Duodenal mucosa (tissue), 2 donors: ENCODE results near the gene KCTD3.

Experiments used
- H3K27ac ChIP-seq: one replicate; pipeline ENCODE4 v1.7.0; 2013; ENCODE audit warnings: low read depth, low read length
- H3K27me3 ChIP-seq, 2 donors: one replicate each; pipeline ENCODE4 v1.7.0; 2013; ENCODE audit warnings: low read length in 2 of 2, control low read depth in 1 of 2; ENCODE audit not compliant: insufficient read depth in 2 of 2, control insufficient read depth in 1 of 2
- H3K36me3 ChIP-seq, 2 donors: one replicate each; pipeline ENCODE4 v1.7.0; 2013; ENCODE audit warnings: low read length in 2 of 2, control low read depth in 1 of 2; ENCODE audit not compliant: insufficient read depth in 2 of 2, control insufficient read depth in 1 of 2
- H3K4me1 ChIP-seq, 2 donors: one replicate each; pipeline ENCODE4 v1.7.0; 2013; ENCODE audit warnings: low read length in 2 of 2, control low read depth in 1 of 2; ENCODE audit not compliant: insufficient read depth in 2 of 2, control insufficient read depth in 1 of 2
- H3K4me3 ChIP-seq, 2 donors: one replicate each; pipeline ENCODE4 v1.7.0; 2013; ENCODE audit warnings: low read length in 2 of 2, low read depth in 1 of 2
- H3K9ac ChIP-seq, 2 donors: one replicate each; pipeline ENCODE4 v1.7.0; 2013; ENCODE audit warnings: low read length in 2 of 2, low read depth in 1 of 2
- H3K9me3 ChIP-seq, 2 donors: one replicate each; pipeline ENCODE4 v1.7.0; 2013; ENCODE audit warnings: low read length in 2 of 2, control low read depth in 1 of 2; ENCODE audit not compliant: control insufficient read depth in 1 of 2

KCTD3 gene

GRCh38 chr1:215584389-215584788, 17.3 kb downstream of the KCTD3 start:
- no peaks in the 10 kb centered on the region for H3K27me3 ChIP-seq
- no peak overlapping the region for H3K27ac ChIP-seq
- H3K4me1 ChIP-seq, result no peaks in the 10 kb centered on the region
- no peaks in the 10 kb centered on the region for H3K9me3 ChIP-seq
- H3K9ac ChIP-seq, result no peak overlapping the region
- no peak overlapping the region for H3K4me3 ChIP-seq
- peaks cover 16 to 34% of the 10 kb centered on the region in 2 donors for H3K36me3 ChIP-seq

- Histone ChIP-seq H3K27me3 (no peaks in the 10 kb centered on the region), H3K9me3 (no peaks in the 10 kb centered on the region), H3K36me3 (peaks cover 19 to 27% of the 10 kb centered on the region in 2 donors), H3K9ac (no peak overlapping the region), H3K27ac (no peak overlapping the region), H3K4me1 (peaks cover 0 to 11% of the 10 kb centered on the region in 2 donors), H3K4me3 (no peak overlapping the region)
These were observed 22.7 kb downstream of the KCTD3 start for GRCh38 chr1:215589650-215590435.

GRCh38 chr1:215590779-215591491, 23.8 kb downstream of the KCTD3 start:
- Histone ChIP-seq H3K9ac (no peak overlapping the region), H3K9me3 (no peaks in the 10 kb centered on the region), H3K36me3 (peaks cover 23 to 27% of the 10 kb centered on the region in 2 donors), H3K27me3 (no peaks in the 10 kb centered on the region), H3K4me1 (peaks cover 0 to 11% of the 10 kb centered on the region in 2 donors), H3K27ac (no peak overlapping the region), H3K4me3 (no peak overlapping the region)

GRCh38 chr1:215594640-215595039, 27.5 kb downstream of the KCTD3 start:
- H3K4me1 ChIP-seq, result peaks cover 0 to 14% of the 10 kb centered on the region in 2 donors
- no peak overlapping the region for H3K9ac ChIP-seq
- H3K27ac ChIP-seq, result no peak overlapping the region
- no peaks in the 10 kb centered on the region for H3K9me3 ChIP-seq
- H3K36me3 ChIP-seq, result peaks cover 11 to 14% of the 10 kb centered on the region in 2 donors
- H3K27me3 ChIP-seq, result no peaks in the 10 kb centered on the region
- H3K4me3 ChIP-seq, result no peak overlapping the region

GRCh38 chr1:215595231-215595630, 28.1 kb downstream of the KCTD3 start:
- H3K4me1 ChIP-seq, result peaks cover 0 to 14% of the 10 kb centered on the region in 2 donors
- peaks cover 11% of the 10 kb centered on the region in 2 donors for H3K36me3 ChIP-seq
- H3K9me3 ChIP-seq, result no peaks in the 10 kb centered on the region
- no peak overlapping the region for H3K27ac ChIP-seq
- H3K4me3 ChIP-seq, result no peak overlapping the region
- no peak overlapping the region for H3K9ac ChIP-seq
- no peaks in the 10 kb centered on the region for H3K27me3 ChIP-seq

- Histone ChIP-seq H3K9ac (no peak overlapping the region), H3K4me1 (peaks cover 0 to 4% of the 10 kb centered on the region in 2 donors), H3K36me3 (peaks cover 9 to 22% of the 10 kb centered on the region in 2 donors), H3K9me3 (no peaks in the 10 kb centered on the region), H3K27me3 (no peaks in the 10 kb centered on the region), H3K4me3 (no peak overlapping the region), H3K27ac (no peak overlapping the region)
These were observed 30.9 kb downstream of the KCTD3 start for GRCh38 chr1:215597961-215598360.

- Histone ChIP-seq H3K36me3 (peaks cover 11 to 35% of the 10 kb centered on the region in 2 donors), H3K4me1 (peaks cover 0 to 3% of the 10 kb centered on the region in 2 donors), H3K9ac (no peak overlapping the region), H3K27ac (no peak overlapping the region), H3K9me3 (no peaks in the 10 kb centered on the region), H3K4me3 (no peak overlapping the region), H3K27me3 (no peaks in the 10 kb centered on the region)
These were observed 32.4 kb downstream of the KCTD3 start for GRCh38 chr1:215599418-215600074.

GRCh38 chr1:215600258-215600792, 33.2 kb downstream of the KCTD3 start:
- Histone ChIP-seq H3K4me3 (no peak overlapping the region), H3K27ac (no peak overlapping the region), H3K9ac (no peak overlapping the region), H3K4me1 (peaks cover 0 to 3% of the 10 kb centered on the region in 2 donors), H3K27me3 (no peaks in the 10 kb centered on the region), H3K36me3 (peaks cover 11 to 35% of the 10 kb centered on the region in 2 donors), H3K9me3 (no peaks in the 10 kb centered on the region)

GRCh38 chr1:215600867-215601266, 33.8 kb downstream of the KCTD3 start:
- Histone ChIP-seq H3K9me3 (no peaks in the 10 kb centered on the region), H3K9ac (no peak overlapping the region), H3K4me3 (no peak overlapping the region), H3K36me3 (peaks cover 7 to 38% of the 10 kb centered on the region in 2 donors), H3K27ac (no peak overlapping the region), H3K4me1 (peaks cover 0 to 3% of the 10 kb centered on the region in 2 donors), H3K27me3 (no peaks in the 10 kb centered on the region)
